ENCODE data around the gene PGBD5. TPM values are rescaled to one million over a fixed set of nuclear protein-coding genes. Genes with fewer than 3 reads are reported as not detected.

PGBD5 gene
- total RNA-seq, 6 experiments from 2014 or later = 0.05 TPM; not detected in 5

DNA sequence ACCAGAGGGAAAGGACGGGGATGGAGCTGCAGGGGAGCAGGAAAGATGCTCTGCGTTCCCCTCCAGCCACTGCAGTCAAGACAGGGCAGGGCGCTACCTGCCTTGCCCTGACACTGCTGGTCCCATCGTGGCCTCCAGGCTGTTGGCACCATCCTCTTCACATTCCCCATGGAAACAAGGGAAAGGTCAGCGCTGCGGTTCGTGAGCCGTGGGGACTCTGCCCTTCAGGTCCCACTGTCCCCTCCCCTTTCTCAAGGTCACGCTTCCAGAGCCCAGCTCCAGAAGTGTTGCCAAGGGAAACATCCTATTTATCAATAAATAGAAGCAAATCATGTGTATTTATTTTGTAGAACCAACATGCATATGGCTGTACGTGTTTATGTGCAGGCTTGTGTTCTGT lies 56.0 kb downstream of the PGBD5 start:
- H3K27ac Mint-ChIP-seq = no peak overlapping the region
- H3K4me1 Mint-ChIP-seq (ENCODE audit: low read depth) = peaks cover 6% of the 10 kb centered on the region; the same call in 1 of the 2 replicates
- H3K9me3 Mint-ChIP-seq = peaks cover 28% of the 10 kb centered on the region
- TF ChIP-seq, protein P1, sequence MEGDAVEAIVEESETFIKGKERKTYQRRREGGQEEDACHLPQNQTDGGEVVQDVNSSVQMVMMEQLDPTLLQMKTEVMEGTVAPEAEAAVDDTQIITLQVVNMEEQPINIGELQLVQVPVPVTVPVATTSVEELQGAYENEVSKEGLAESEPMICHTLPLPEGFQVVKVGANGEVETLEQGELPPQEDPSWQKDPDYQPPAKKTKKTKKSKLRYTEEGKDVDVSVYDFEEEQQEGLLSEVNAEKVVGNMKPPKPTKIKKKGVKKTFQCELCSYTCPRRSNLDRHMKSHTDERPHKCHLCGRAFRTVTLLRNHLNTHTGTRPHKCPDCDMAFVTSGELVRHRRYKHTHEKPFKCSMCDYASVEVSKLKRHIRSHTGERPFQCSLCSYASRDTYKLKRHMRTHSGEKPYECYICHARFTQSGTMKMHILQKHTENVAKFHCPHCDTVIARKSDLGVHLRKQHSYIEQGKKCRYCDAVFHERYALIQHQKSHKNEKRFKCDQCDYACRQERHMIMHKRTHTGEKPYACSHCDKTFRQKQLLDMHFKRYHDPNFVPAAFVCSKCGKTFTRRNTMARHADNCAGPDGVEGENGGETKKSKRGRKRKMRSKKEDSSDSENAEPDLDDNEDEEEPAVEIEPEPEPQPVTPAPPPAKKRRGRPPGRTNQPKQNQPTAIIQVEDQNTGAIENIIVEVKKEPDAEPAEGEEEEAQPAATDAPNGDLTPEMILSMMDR (IDR thresholded peaks at IDR 0.05) = no peak
- peaks cover 4% of the 10 kb centered on the region for H3K27me3 Mint-ChIP-seq (ENCODE audit: insufficient read depth)
- DNase-seq = no peak
- no peak overlapping the region for H3K4me3 Mint-ChIP-seq
- H3K36me3 Mint-ChIP-seq (ENCODE audit: low read depth) = no peaks in the 10 kb centered on the region

DNA sequence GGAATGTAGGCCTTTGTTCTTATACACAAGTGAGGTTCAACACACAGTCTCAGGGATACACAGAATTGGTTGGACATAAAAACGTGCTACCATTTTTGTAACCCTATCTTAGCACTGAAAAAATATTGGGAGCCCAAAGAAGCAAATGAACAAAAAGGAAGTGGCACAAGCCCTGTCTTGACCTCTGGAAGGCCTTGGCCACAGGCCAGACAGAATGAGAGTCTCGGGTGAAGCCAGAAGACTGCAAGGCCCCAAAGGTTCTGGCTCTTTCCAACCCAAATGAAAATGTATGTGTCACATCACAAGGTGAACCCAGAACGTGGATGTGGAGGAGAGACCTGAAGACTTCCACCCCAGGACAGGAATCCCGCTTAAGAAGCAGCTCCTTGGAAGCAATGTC lies 57.3 kb downstream of the PGBD5 start:
- TF ChIP-seq, protein P1 (IDR thresholded peaks at IDR 0.05) = no peak
- no peak for DNase-seq
- peaks cover 6% of the 10 kb centered on the region; the same call in 1 of the 2 replicates for H3K4me1 Mint-ChIP-seq (ENCODE audit: low read depth)
- H3K36me3 Mint-ChIP-seq (ENCODE audit: low read depth) = no peaks in the 10 kb centered on the region
- no peaks in the 10 kb centered on the region; the same call in none of the 2 replicates for H3K27me3 Mint-ChIP-seq (ENCODE audit: insufficient read depth)
- H3K27ac Mint-ChIP-seq = no peak overlapping the region; the same call in 1 of the 2 replicates
- peaks cover 23% of the 10 kb centered on the region for H3K9me3 Mint-ChIP-seq
- no peak overlapping the region for H3K4me3 Mint-ChIP-seq

DNA sequence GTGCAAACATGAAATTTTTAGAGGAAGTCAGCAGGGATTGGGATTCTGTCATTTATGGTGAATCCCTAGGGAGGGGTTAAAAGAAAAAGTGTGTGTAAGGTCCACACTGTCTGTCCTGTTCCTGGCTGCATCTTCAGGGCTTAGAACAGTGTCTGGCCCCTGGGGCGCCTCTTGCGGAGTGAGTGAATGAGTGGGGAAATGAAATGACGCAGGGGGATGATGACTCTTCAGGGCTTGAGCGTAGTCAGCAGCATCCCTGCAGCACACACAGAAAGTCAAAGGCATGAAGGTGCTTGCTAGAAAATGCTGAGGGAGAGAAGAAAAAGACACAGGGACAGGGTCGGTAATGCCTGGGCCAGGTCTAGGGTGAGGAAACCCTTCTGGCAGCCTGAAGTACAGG lies 57.8 kb downstream of the PGBD5 start:
- TF ChIP-seq, protein P1 (IDR thresholded peaks at IDR 0.05) = no peak
- Mint-ChIP-seq H3K4me1 (ENCODE audit: low read depth) (peaks cover 6% of the 10 kb centered on the region; the same call in 1 of the 2 replicates), H3K4me3 (no peak overlapping the region), H3K9me3 (peaks cover 23% of the 10 kb centered on the region), H3K27me3 (ENCODE audit: insufficient read depth) (no peaks in the 10 kb centered on the region; the same call in none of the 2 replicates), H3K27ac (no peak overlapping the region; the same call in 1 of the 2 replicates), H3K36me3 (ENCODE audit: low read depth) (no peaks in the 10 kb centered on the region)
- no peak for DNase-seq

DNA sequence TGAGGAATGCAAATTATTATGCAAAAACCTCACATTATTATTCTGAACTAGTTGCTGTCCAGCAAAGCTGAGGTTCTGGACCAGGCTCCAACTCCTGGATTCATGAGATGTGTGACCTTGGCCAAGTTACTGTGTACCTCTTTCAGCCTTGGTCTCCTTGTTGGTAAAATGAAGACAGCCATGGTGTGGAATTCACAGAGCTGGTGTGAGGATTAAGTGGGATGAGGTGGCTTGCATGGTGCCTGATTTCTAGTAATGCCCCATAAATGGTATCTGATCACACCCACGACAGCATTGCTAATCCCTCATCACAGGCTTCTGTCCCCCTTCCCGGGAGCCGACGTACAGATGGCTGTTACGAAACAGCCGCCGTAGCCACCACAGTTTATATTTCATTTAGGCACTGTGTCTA lies 59.6 kb downstream of the PGBD5 start:
- Mint-ChIP-seq H3K4me3 (no peak overlapping the region), H3K36me3 (ENCODE audit: low read depth) (no peaks in the 10 kb centered on the region), H3K9me3 (peaks cover 29% of the 10 kb centered on the region), H3K27ac (no peak overlapping the region), H3K4me1 (ENCODE audit: low read depth) (peaks cover 6% of the 10 kb centered on the region; the same call in 1 of the 2 replicates), H3K27me3 (ENCODE audit: insufficient read depth) (no peaks in the 10 kb centered on the region; the same call in none of the 2 replicates)
- DNase-seq = no peak
- TF ChIP-seq, protein P1 (IDR thresholded peaks at IDR 0.05) = no peak

DNA sequence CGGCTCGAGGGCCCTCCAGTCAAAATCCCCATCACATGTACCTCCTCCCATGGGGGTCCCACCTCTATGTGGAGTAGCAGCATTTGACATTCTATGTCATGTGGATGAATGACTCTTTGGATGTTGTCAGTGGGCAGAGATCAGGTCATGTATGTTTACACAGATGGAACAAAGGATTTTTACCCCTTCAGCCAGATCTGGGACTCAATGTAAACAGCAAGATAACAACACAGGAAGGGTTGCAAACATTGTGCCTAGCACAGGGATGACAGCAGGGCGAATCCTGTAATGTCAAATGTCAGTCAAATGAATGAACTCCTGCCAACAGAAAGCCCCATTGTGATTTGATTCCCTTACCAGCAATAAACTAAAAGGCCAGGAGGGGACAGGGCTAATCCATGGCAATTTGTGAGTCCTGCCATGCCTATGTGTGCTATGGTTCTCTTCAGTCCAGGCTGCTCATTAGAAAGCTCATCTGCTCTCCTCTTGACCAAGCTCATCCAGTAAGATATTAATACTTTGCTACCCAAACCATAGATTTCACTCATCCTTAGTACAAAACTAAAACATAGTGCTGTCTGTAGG lies 60.3 kb downstream of the PGBD5 start:
- H3K36me3 Mint-ChIP-seq (ENCODE audit: low read depth) = no peaks in the 10 kb centered on the region
- no peaks in the 10 kb centered on the region; the same call in none of the 2 replicates for H3K27me3 Mint-ChIP-seq (ENCODE audit: insufficient read depth)
- H3K9me3 Mint-ChIP-seq = peaks cover 29% of the 10 kb centered on the region
- TF ChIP-seq, protein P1 (IDR thresholded peaks at IDR 0.05) = no peak
- peaks cover 6% of the 10 kb centered on the region; the same call in 1 of the 2 replicates for H3K4me1 Mint-ChIP-seq (ENCODE audit: low read depth)
- H3K4me3 Mint-ChIP-seq = no peak overlapping the region
- H3K27ac Mint-ChIP-seq = no peak overlapping the region
- no peak for DNase-seq
